ENCODE data around the gene MBD3L5.

DNA sequence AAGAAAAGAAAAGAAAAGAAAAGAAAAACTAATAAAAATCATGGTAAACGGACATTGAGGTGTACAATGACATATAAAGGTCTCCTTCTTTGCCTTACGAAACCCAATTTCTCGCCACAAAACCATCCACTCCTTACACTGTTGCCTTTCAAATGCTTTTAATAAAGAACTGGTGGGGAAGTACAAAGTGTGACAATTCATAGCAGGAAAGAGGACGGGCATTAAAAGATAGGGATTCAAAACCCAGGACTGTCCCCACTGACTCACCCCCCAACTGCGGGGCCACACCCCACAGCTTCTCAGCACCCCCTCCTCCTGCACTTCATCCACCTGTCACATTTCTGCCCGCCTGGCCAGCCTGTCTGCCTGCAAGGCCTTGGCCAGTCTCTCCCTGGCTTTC is 11.6 kb upstream of the MBD3L5 start:
- TF ChIP-seq CTCF (IDR thresholded peaks at IDR 0.05; ENCODE audit: extremely low read depth in 1 of 2, insufficient read depth in 1 of 2, low read depth in 1 of 2, low read length in 2 of 2) (no peak), POLR2A (IDR thresholded peaks at IDR 0.05; ENCODE audit: low read depth, low read length) (no peak)

Measured in endothelial cell of umbilical vein (primary cell).